MM.1S (cell line): ENCODE data around the gene CACNA1D.

Experiments
- DNase-seq: peaks from one replicate; pipeline ENCODE4 v3.0.0-alpha.2; 2015
- H2AFZ ChIP-seq: fragments of 300-600 bp; sonication (generic); 2 replicates; pipeline ENCODE4 v1.6.0; 2016; ENCODE audit warnings: antibody characterized with exemption, low read length
- H3F3A ChIP-seq: fragments of 300-600 bp; sonication (generic); 2 replicates; pipeline ENCODE4 v1.6.1; 2016; ENCODE audit warnings: mild to moderate bottlenecking, antibody characterized with exemption, low read length, moderate library complexity, mixed read lengths; ENCODE audit not compliant: insufficient read depth
- H3K27ac ChIP-seq: fragments of 300-600 bp; sonication (generic); 2 replicates; pipeline ENCODE4 v1.5.1; 2016; ENCODE audit warnings: mild to moderate bottlenecking, low read length
- H3K27me3 ChIP-seq: fragments of 300-600 bp; sonication (generic); replicated peaks from 2 replicates; pipeline ENCODE4 v1.6.0; 2016; ENCODE audit warnings: low read length; ENCODE audit not compliant: insufficient read depth
- H3K36me3 ChIP-seq: fragments of 300-600 bp; sonication (generic); replicated peaks from 2 replicates; pipeline ENCODE4 v1.6.1; 2016; ENCODE audit warnings: mild to moderate bottlenecking, low read length, mixed read lengths; ENCODE audit not compliant: insufficient read depth
- H3K4me1 ChIP-seq: fragments of 300-600 bp; sonication (generic); 2 replicates; pipeline ENCODE4 v1.6.1; 2016; ENCODE audit warnings: low read length, mixed read lengths
- H3K4me2 ChIP-seq: fragments of 300-600 bp; sonication (generic); 2 replicates; pipeline ENCODE4 v1.6.0; 2016; ENCODE audit warnings: low read depth, low read length
- H3K4me3 ChIP-seq: fragments of 300-600 bp; sonication (generic); 2 replicates; pipeline ENCODE4 v1.5.1; 2016; ENCODE audit warnings: low read length, mixed read lengths
- H3K79me2 ChIP-seq: fragments of 300-600 bp; sonication (generic); 2 replicates; pipeline ENCODE4 v1.6.1; 2016; ENCODE audit warnings: mixed run types, low read length, mixed read lengths
- H3K9ac ChIP-seq: fragments of 300-600 bp; sonication (generic); 2 replicates; pipeline ENCODE4 v1.6.1; 2016; ENCODE audit warnings: low read length, mixed read lengths
- H3K9me2 ChIP-seq: fragments of 300-600 bp; sonication (generic); replicated peaks from 2 replicates; pipeline ENCODE4 v1.6.1; 2016; ENCODE audit warnings: mild to moderate bottlenecking, low read length, mixed read lengths; ENCODE audit not compliant: insufficient read depth
- H3K9me3 ChIP-seq: fragments of 300-600 bp; sonication (generic); replicated peaks from 2 replicates; pipeline ENCODE4 v1.6.1; 2016; ENCODE audit warnings: mild to moderate bottlenecking, low read length, mixed read lengths; ENCODE audit not compliant: insufficient read depth
- H4K20me1 ChIP-seq: fragments of 300-600 bp; sonication (generic); 2 replicates; pipeline ENCODE4 v1.6.1; 2016; ENCODE audit warnings: mild to moderate bottlenecking, low read length, moderate library complexity, mixed read lengths; ENCODE audit not compliant: insufficient read depth
- EZH2 ChIP-seq: fragments of 300-600 bp; sonication (generic); optimal IDR thresholded peaks from 2 replicates; pipeline ENCODE3; 2017; ENCODE audit warnings: low read depth, mild to moderate bottlenecking, antibody characterized with exemption, low read length, mixed read lengths
- EZH2phosphoT487 ChIP-seq: fragments of 300-600 bp; sonication (generic); IDR thresholded peaks from 2 replicates; pipeline ENCODE4 v1.6.1; 2018; ENCODE audit warnings: antibody characterized with exemption, low read length
- TF ChIP-seq, protein P1 (sequence below): fragments of 300-600 bp; sonication (generic); IDR thresholded peaks from 2 replicates; pipeline ENCODE4 v1.5.1; 2016; ENCODE audit warnings: antibody characterized with exemption, low read length, mixed read lengths

CACNA1D gene

DNA sequence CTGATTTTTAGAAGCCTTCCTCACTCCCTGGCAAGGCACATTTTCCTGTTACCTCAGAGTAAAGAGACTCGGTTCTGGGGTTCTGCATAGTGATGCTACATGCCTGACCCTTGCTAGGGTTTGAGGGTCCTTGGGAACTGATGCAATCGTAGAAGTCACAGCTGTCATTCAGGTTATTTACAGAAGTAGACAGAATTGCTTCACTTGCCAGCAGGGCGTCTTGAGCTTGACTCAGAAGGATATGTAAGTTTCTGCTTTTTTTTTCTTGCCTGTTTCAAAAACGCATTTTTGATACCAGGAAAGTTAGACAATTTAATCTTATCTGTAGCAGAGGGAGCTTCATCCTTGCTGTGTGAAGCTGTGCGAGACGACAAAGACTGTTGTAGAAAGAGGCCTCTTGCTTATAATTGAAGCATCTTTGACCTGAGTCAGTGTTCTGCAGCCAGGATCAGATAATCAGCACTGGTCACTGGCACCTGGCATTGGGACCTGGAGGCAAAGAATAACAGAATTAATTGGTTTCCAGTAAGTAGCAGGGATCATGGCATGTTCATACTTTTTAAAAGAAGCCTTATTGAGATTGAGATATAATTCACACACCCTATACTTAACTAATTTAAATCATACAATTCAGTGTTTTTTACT is 24.8 kb downstream of the CACNA1D start:
- no peaks in the 10 kb centered on the region for H3K4me1 ChIP-seq
- no peak for DNase-seq
- no peaks in the 10 kb centered on the region for H3F3A ChIP-seq
- no peak overlapping the region for H3K4me3 ChIP-seq
- H3K36me3 ChIP-seq: no peaks in the 10 kb centered on the region
- no peak overlapping the region for H2AFZ ChIP-seq
- TF ChIP-seq, protein P1, sequence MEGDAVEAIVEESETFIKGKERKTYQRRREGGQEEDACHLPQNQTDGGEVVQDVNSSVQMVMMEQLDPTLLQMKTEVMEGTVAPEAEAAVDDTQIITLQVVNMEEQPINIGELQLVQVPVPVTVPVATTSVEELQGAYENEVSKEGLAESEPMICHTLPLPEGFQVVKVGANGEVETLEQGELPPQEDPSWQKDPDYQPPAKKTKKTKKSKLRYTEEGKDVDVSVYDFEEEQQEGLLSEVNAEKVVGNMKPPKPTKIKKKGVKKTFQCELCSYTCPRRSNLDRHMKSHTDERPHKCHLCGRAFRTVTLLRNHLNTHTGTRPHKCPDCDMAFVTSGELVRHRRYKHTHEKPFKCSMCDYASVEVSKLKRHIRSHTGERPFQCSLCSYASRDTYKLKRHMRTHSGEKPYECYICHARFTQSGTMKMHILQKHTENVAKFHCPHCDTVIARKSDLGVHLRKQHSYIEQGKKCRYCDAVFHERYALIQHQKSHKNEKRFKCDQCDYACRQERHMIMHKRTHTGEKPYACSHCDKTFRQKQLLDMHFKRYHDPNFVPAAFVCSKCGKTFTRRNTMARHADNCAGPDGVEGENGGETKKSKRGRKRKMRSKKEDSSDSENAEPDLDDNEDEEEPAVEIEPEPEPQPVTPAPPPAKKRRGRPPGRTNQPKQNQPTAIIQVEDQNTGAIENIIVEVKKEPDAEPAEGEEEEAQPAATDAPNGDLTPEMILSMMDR: no peak
- TF ChIP-seq EZH2 (no peak), EZH2phosphoT487 (no peak)
- no peak overlapping the region for H3K9ac ChIP-seq
- H3K9me3 ChIP-seq: no peaks in the 10 kb centered on the region
- no peaks in the 10 kb centered on the region for H3K27me3 ChIP-seq
- H3K9me2 ChIP-seq: no peaks in the 10 kb centered on the region
- no peak overlapping the region for H3K27ac ChIP-seq
- no peaks in the 10 kb centered on the region for H4K20me1 ChIP-seq
- no peak overlapping the region for H3K4me2 ChIP-seq
- no peaks in the 10 kb centered on the region for H3K79me2 ChIP-seq

DNA sequence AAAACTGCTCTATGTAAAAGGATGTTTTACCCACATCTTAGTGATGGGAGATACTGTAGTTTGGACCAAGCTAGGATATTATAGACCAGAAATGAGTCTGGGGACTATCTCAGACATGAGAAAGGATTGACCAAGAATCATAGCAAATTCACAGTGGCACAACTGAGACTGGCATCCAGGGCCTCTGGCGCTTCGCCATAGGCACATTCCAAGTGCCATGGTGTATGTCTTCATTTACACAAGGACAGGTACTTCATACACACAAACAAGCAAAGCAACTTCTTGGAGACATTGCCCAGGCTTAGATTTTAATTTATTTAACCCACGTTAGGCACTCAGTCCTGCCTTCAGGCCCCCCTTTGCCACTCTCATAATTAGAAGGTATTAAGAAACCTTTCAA is 28.9 kb downstream of the CACNA1D start:
- no peak for DNase-seq
- no peak overlapping the region for H3K9ac ChIP-seq

DNA sequence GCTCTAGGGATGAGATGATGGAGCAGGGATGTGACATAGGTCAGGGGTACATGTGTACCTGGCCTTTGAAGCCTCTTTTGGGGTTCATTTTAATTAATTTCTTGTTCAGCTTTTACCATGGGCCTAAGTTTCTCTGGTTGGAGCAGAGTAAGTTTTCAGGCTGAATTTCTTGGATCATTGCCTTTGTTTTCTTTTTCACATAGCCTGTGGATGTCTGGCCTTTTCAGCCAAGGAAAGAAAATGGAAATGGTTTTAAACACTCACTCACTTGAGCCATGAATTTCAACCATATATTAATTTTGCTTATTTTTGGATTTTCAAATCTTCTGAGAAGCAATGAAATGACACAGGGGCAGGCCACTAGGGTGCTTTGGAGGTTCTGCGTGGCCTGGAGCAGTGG is 30.2 kb downstream of the CACNA1D start:
- H3K9me3 ChIP-seq: no peaks in the 10 kb centered on the region
- no peak for DNase-seq
- no peaks in the 10 kb centered on the region for H4K20me1 ChIP-seq
- H3K27me3 ChIP-seq: no peaks in the 10 kb centered on the region
- H3K4me3 ChIP-seq: no peak overlapping the region
- H3K27ac ChIP-seq: no peak overlapping the region
- H3K4me2 ChIP-seq: no peak overlapping the region
- no peak for TF ChIP-seq EZH2phosphoT487
- TF ChIP-seq, protein P1: no peak
- TF ChIP-seq EZH2: no peak
- H3K9ac ChIP-seq: no peak overlapping the region
- H3K36me3 ChIP-seq: no peaks in the 10 kb centered on the region
- no peak overlapping the region for H2AFZ ChIP-seq
- no peaks in the 10 kb centered on the region for H3F3A ChIP-seq
- H3K4me1 ChIP-seq: no peaks in the 10 kb centered on the region
- no peaks in the 10 kb centered on the region for H3K79me2 ChIP-seq
- no peaks in the 10 kb centered on the region for H3K9me2 ChIP-seq

More for the DNA sequence above, 28.9 kb downstream of the CACNA1D start:
- H3K27me3 ChIP-seq: no peaks in the 10 kb centered on the region
- H3K9me2 ChIP-seq: no peaks in the 10 kb centered on the region
- no peak for TF ChIP-seq EZH2phosphoT487
- H3K4me3 ChIP-seq: no peak overlapping the region
- no peaks in the 10 kb centered on the region for H4K20me1 ChIP-seq
- no peaks in the 10 kb centered on the region for H3K79me2 ChIP-seq
- H3K4me2 ChIP-seq: no peak overlapping the region
- H3K9me3 ChIP-seq: no peaks in the 10 kb centered on the region
- H3F3A ChIP-seq: no peaks in the 10 kb centered on the region
- H2AFZ ChIP-seq: no peak overlapping the region
- H3K27ac ChIP-seq: no peak overlapping the region
- no peaks in the 10 kb centered on the region for H3K4me1 ChIP-seq
- no peaks in the 10 kb centered on the region for H3K36me3 ChIP-seq

DNA sequence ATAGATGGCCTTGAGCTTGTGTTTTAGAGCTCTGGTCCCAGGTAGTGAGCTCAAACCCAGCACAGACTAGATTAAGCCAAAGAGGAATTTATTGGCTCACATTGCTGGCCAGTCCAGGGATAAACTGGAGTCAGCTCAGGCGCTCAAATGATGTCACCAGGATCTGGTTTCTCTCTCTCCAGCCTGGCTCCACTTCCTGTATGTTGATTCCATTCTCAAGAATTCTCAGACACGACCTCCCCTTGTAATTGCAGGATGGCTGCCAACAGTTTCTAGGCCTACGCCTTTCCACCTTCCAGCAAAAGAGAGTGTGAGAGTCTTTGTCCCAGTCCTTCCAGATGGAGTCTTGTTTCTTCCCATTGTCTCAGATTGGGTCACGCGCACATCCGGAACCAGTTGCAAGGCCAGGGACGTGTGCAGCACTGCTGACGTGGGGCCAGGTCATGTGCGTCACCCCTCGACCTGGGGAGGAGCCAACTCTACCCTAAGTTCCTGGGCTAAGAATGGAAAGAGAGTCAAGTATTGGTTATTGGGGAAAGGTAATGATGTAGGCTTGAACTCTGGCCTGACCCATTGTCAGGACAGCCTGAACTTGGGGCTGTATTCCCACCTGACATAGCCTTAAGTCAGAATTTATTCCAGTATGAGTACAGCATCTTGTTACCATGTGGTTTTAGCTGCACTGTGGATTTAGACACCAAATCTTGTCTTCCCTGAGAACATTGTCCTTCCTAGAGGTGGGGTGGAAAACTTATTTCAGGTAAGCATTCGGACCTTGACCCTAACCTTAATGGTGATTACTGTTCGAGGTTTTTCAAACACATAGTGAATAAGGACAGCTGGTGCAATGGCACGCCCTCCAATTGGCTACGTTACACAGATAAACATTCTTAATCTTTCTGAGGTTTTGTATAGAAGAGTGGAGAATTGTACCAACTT is 31.6 kb downstream of the CACNA1D start:
- no peak overlapping the region for H3K9ac ChIP-seq
- no peak overlapping the region for H3K4me2 ChIP-seq
- no peaks in the 10 kb centered on the region for H3K4me1 ChIP-seq
- H3K79me2 ChIP-seq: no peaks in the 10 kb centered on the region
- DNase-seq: no peak
- H3K9me2 ChIP-seq: no peaks in the 10 kb centered on the region
- H3K4me3 ChIP-seq: no peak overlapping the region
- H3F3A ChIP-seq: no peaks in the 10 kb centered on the region
- H3K9me3 ChIP-seq: no peaks in the 10 kb centered on the region
- H3K27me3 ChIP-seq: no peaks in the 10 kb centered on the region
- TF ChIP-seq, protein P1: no peak
- TF ChIP-seq EZH2phosphoT487 (no peak), EZH2 (no peak)
- no peaks in the 10 kb centered on the region for H3K36me3 ChIP-seq
- H3K27ac ChIP-seq: no peak overlapping the region
- no peak overlapping the region for H2AFZ ChIP-seq
- no peaks in the 10 kb centered on the region for H4K20me1 ChIP-seq
